HG03103 (cell line): ENCODE data around the gene ACVR1C.
A peak's percentile ranks its signal among the peaks of the same experiment; 100 is the strongest.

Source experiments
- ATAC-seq: cut with Tn5 transposase; IDR thresholded peaks from one replicate; pipeline ENCODE4 v1.9.1; 2021; ENCODE audit warnings: low read depth; ENCODE audit not compliant: unreplicated experiment

The ACVR1C gene

GRCh38 chr2:157628477-157629415 is at the start of gene ACVR1C:
TSS of gene ACVR1C (minus strand) at chr2:157628864. CDS start at chr2:157628644, 220 bp downstream.
- peak; percentile 82 for ATAC-seq

GRCh38 chr2:157677941-157678340 is 49.3 kb upstream of the ACVR1C start:
- no peak for ATAC-seq

- ATAC-seq = no peak
Observed at GRCh38 chr2:157672129-157672528, 43.5 kb upstream of the ACVR1C start.

- ATAC-seq = no peak
Observed at GRCh38 chr2:157662401-157662800, 33.7 kb upstream of the ACVR1C start.

- ATAC-seq = no peak
Observed at GRCh38 chr2:157661776-157662175, 33.1 kb upstream of the ACVR1C start.

- ATAC-seq = no peak
Observed at GRCh38 chr2:157657858-157658257, 29.2 kb upstream of the ACVR1C start.

GRCh38 chr2:157657101-157657500 is 28.4 kb upstream of the ACVR1C start:
- no peak for ATAC-seq

- ATAC-seq = no peak
Observed at GRCh38 chr2:157644776-157645175, 16.1 kb upstream of the ACVR1C start.

- ATAC-seq = no peak
Observed at GRCh38 chr2:157631861-157632260, 3.2 kb upstream of the ACVR1C start.

GRCh38 chr2:157627594-157628476 is 829 bp downstream of the ACVR1C start:
- peak; percentile 3 for ATAC-seq

GRCh38 chr2:157625296-157625695 is 3.4 kb downstream of the ACVR1C start:
- ATAC-seq = no peak

GRCh38 chr2:157620956-157621355 is 7.7 kb downstream of the ACVR1C start:
- ATAC-seq = no peak

GRCh38 chr2:157611726-157612125 is 16.9 kb downstream of the ACVR1C start:
- no peak for ATAC-seq

GRCh38 chr2:157611110-157611509 is 17.6 kb downstream of the ACVR1C start:
- ATAC-seq = no peak

- ATAC-seq = no peak
Observed at GRCh38 chr2:157606534-157606933, 22.1 kb downstream of the ACVR1C start.

GRCh38 chr2:157603198-157603597 is 25.5 kb downstream of the ACVR1C start:
- no peak for ATAC-seq

- no peak for ATAC-seq
Observed at GRCh38 chr2:157601807-157602206, 26.9 kb downstream of the ACVR1C start.

- no peak for ATAC-seq
Observed at GRCh38 chr2:157596992-157597681, 31.5 kb downstream of the ACVR1C start.

- ATAC-seq = no peak
Observed at GRCh38 chr2:157593411-157593810, 35.3 kb downstream of the ACVR1C start.

GRCh38 chr2:157592948-157593347 is 35.7 kb downstream of the ACVR1C start:
- ATAC-seq = no peak

- ATAC-seq = no peak
Observed at GRCh38 chr2:157592374-157592773, 36.3 kb downstream of the ACVR1C start.
